VCaP (cell line): ENCODE data around the gene MYO1E.

Source experiments
- H3K27ac ChIP-seq: fragments of 450-650 bp; 2 replicates; pipeline ENCODE4 v1.5.1; 2017
- CTCF ChIP-seq: fragments of 450-650 bp; conservative IDR thresholded peaks from 2 replicates; pipeline ENCODE4 v1.5.1; 2017; ENCODE audit warnings: mild to moderate bottlenecking, moderate library complexity

MYO1E gene

GRCh38 chr15:59329570-59330350 is 42.9 kb downstream of the MYO1E start:
- no peak for TF ChIP-seq CTCF
- peak overlapping the region; percentile 38; the same call in 1 of the 2 replicates for H3K27ac ChIP-seq

GRCh38 chr15:59329091-59329490 is 43.6 kb downstream of the MYO1E start:
- peak overlapping the region; percentile 38; the same call in 1 of the 2 replicates for H3K27ac ChIP-seq

GRCh38 chr15:59327942-59328341 is 44.7 kb downstream of the MYO1E start:
- H3K27ac ChIP-seq: no peak overlapping the region
- no peak for TF ChIP-seq CTCF

More at GRCh38 chr15:59329091-59329490, 43.6 kb downstream of the MYO1E start:
- no peak for TF ChIP-seq CTCF

- TF ChIP-seq CTCF: no peak
- H3K27ac ChIP-seq: no peak overlapping the region
Observed at GRCh38 chr15:59326856-59327255, 45.8 kb downstream of the MYO1E start.

GRCh38 chr15:59322056-59322759 is 50.5 kb downstream of the MYO1E start:
- H3K27ac ChIP-seq: no peak overlapping the region
- no peak for TF ChIP-seq CTCF

- no peak for TF ChIP-seq CTCF
- no peak overlapping the region for H3K27ac ChIP-seq
Observed at GRCh38 chr15:59321000-59321689, 51.5 kb downstream of the MYO1E start.

- no peak overlapping the region; the same call in 1 of the 2 replicates for H3K27ac ChIP-seq
- no peak for TF ChIP-seq CTCF
Observed at GRCh38 chr15:59317211-59317610, 55.5 kb downstream of the MYO1E start.
